ENCODE data around the gene SYCP2L.
A peak's percentile ranks its signal among the peaks of the same experiment; 100 is the strongest.
"Not testable (repeated sequence)": the region's sequence is repeated elsewhere in the genome, so short reads cannot be mapped to it uniquely, and the experiment has no call there.

Gene SYCP2L
- long read RNA-seq, donor 1, partial matches to known transcripts, result 0 of 1 reads
- long read RNA-seq, donor 1, other reads (novel, unspliced or antisense), result 0 of 1 reads
- long read RNA-seq, donor 2, result 0 reads
- long read RNA-seq, donor 3, result 0 reads
- long read RNA-seq, donor 4, result 0 reads
- long read RNA-seq, donor 5, result 0 reads
- long read RNA-seq, donor 6, result 0 reads
- long read RNA-seq, donor 7, result 0 reads
- long read RNA-seq, donor 8, result 0 reads

DNA sequence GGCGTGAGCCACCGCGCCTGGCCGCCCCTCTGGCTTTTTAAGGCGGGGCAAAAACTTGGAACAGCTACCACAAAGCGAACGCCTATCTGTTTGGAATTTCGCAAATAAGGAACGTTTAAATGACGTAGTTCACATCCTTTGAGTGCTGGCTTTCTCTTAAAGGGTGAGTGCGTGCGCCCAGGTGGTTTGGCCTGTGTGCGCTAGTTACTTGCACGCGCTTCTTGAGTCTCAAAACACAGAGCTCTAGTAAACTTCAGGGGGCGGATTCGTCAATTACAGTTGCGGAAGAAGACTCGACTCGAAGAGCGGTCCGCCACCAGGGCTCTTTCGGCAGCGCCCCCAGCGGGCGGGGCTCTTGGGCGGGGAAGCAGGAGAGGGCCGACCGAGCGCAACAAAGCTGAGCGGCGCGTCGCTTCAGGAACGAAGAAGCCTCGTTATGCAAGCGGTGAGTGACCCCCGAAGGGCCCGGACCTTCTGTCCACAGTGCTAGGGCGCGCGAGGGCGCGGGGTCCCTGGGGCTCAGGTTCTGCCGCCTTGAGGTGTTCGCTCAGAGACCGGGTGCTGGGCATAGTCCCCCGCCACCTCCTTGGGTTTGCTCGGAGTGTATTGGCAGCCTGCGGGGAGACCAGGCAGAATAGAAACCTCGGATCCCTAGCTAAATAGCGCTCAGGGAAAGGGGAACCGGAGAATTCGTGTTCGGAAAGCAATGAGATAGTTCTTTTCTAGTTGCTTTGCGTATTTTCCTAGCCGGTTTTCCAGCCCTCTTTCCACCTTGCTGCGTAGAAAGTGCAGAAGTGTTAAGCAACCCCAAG lies at the start of gene SYCP2L:
Gene SYCP2L, plus strand, starts transcription at position 362 of the 812 bp plus-strand sequence. Its CDS starts 75 bp downstream, at position 437.
- DNase-seq, result peak; percentile 88

DNA sequence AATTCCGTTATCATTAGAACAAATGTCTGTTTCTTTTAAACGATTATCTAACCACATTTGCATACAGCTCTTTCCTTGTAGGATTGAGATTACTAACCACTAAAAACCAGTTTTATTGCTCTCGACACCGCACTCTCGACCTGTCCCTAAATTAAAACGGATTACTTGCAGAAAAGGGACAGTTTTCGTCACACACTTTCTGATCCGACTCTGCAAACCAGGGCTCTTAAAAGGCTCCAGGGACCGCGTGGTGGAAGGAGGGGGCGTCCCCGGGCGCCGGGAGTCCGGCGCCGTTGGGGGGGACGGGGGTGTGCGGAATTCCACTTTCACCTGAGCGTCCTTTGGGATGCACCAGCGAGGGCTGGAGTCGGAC lies 49.2 kb upstream of the SYCP2L start:
- no peak for DNase-seq

DNA sequence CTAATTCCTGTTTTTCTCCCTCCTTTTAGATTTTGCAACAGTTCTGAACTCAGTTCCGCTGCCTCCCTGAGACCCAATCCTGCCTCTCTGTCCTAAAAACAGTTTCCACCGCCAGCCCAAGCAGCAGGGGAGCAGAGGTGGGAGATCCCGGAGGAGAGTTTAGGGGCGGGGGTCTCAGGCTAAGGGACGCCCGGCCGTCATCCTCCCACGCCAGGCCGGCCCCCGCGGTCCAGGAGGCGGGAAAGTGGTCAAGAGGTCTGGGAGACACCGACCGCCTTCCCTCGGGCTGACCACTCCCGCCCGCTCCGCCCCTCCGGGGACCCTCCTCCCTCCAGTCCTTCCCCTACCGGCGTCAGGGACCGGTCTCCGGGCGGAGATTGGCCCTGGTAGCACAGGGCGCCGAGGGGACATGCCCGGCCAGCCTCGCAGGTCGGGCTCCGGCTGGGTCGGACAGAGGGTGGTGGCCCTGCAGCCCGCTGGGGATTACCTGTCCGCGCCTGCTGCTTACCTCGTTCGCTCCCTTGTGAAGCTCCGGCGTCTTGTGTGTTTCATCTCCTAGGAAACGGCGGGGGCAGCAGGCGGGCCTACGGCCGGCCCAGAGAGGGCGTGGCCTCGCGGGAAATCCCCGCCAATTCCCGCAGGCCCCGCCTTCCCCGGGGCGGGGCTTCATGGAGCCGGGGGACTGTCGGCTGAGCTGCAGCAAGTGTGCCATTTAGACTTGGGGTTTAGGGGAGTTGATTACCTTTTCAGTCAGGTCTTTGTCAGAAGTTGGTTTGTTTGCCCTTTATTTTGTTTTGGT lies 48.7 kb upstream of the SYCP2L start, which contains the start of gene MAK:
Gene MAK, minus strand, starts transcription at position 545 of the 799 bp plus-strand sequence. CDS start 7,891 bp downstream, outside the sequence.
- DNase-seq, result peak; percentile 99

DNA sequence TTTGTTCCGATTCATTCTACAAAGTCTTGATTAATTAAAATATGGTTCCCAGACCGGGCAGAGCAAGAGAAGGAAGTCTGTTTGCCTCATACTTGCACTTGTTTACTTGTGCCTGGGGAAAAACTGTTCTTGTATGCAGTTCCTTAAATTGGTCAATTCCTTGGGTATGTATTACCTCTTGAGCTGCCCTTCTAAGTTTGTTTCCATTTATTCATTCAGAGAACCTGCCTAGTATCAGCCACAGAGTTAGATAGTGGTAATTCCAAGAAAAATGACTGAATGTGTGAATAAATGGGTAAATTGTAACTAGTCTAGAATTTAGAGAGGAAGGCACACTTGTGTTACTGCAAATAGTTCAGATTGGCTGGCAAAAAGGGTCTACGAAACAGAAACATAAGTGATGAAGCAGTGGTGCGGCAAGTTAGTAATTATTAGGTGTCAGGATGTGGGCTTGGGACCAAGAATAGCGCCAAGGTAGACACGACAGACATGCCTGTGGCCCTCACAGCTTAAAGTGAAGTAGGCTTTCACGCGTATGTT lies 48.0 kb upstream of the SYCP2L start:
- DNase-seq, result no peak

DNA sequence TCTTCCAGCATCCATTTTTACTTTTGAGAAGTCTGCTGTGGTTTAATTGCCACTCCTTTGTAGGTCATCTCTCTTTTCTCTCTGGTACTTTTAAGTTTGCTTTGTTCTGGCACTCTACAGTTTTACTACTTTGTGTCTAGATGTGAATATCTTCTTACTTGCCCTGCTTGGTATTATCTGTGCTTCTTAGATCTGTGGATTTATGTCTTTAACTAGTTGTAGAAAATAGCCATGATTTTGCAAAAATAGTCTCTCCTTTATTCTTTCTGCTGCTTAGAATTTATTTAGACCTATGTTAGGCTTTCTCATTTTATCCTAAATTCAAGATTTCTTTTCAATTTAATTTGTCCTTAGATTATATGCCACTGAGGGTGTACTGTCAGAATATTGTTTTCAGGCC lies 43.3 kb upstream of the SYCP2L start:
- no peak for DNase-seq

DNA sequence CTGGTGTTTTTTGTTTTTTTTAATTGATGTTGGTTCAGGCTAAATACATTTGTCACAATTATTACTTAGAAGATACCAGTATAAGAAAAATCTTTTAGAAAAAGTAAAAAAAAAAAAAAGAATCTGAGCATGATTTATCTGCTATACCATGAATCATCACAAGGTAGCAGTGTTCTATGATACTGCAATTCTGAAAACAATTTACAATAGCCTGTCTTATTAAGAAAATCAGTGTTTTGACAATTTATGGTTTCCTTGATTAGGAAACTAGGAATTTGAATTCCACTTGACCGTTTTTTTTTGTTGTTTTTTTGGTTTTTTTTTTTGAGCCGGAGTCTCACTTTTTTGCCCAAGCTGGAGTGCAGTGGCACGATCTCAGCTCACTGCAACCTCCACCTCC lies 39.2 kb upstream of the SYCP2L start:
- no peak for DNase-seq

DNA sequence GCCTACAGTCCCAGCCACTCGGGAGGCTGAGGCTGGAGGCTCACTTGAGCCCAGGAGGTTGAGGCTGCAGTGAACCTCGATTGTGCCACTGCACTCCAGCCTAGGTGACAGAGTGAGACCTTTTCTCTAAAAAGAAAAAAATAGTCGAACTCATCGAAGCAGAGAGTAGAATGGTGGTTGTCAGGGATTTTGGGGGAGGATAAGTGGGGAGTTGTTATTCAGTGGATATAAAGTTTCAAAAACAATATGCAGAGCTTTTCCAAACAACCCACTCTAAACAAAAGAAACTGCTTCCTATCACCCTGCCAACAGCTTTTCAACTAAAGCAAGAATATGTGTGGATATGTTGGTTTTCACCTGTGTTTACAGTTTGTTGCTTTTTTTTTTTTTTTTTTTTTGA lies 37.0 kb upstream of the SYCP2L start:
- DNase-seq, result peak; percentile 17

DNA sequence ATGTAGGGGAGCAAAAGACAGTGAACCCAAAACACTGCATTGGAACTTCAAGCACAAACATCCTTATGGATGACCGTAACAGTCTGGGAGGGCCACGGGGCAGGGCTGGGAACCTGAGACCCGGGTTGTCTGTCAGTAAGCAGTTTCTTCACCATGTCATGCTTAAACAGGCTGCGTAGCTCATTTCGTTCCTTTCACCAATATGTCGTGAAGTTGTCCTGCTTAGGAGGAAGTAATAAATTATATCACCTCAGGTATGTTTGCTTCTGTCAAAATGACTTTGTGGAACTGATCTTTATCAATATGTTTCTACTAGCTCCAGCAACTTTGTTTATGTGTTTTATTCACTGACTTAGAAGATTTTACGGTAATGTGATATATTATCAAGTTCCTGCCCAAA lies 36.1 kb upstream of the SYCP2L start:
- DNase-seq, result peak; percentile 11

DNA sequence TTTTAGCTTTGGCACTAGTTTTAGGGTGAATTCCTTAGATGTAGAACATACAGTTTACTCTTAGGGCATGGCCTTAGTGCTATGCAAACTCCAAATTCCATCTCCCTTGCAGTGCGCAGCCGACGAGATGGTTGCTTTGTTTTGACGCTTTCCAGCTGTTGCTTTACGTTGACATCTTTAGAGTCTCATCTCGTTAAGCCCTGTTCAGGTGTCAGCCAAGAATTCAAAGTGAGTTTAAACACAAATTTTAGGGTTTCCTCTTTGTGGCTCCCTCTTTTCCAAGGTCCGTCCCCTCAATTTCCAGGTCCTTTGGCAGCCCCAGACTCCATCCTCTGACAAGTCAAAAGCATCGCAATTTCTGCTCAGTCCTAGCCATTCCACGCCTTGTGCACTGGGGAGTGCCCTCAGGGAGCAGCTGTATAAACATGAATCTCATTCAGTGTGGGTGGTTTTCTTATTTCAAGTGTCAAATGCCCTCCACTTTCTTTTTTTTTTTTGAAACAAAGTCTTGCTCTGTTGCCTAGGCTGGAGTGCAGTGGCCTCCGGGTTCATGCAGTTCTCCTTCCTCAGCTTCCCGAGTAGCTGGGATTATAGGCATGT lies 34.4 kb upstream of the SYCP2L start:
- peak; percentile 55 for DNase-seq

DNA sequence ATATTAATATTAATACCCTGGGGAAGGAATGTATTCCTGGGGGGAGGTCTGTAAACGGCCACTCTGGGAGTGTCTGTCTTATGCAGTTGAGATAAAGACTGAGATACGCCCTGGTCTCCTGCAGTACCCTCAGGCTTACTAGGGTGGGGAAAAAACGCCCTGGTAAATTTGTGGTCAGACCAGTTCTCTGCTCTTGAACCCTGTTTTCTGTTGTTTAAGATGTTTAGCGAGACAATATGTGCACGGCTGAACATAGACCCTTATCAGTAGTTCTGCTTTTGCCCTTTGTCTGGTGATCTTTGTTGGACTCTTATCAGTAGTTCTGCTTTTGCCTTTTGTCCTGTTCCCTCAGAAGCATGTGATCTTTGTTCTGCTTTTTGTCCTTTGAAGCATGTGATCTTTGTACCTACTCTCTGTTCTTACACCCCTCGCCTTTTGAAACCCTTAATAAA lies 33.0 kb upstream of the SYCP2L start:
- DNase-seq, result not testable (repeated sequence)

DNA sequence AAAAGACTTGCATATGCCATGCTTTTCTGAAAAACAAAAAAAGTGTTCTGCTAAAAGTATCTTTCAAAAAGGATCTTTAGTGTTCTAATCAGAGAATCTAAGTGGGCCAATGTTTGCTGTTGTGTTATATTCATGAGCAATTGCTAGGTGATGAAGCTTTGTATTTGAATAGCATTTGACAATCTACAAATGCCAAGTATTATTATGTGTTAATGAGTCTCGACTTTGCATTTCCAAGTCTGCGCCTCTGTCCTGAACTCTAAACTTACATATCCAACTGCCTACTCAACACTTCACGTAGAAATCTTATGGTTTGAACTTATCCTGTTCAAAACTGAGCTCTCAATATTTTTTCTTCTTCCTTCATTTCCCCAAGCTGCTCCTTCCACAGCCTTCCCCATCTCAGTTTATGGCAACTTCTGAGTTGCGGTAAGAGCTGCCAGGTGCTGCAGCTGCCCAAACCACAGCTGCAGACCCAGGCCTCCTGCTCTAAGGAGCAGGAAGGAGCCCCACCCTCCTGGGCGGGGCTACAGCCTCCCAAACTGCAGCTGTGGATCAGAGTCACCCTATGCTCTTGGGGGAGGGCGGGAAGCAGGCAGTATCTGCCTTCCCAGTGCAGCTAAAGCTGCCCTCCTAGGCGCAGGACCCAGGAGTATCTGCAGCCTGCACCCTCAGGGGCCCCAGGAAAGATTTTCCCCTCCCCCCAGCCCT lies 31.8 kb upstream of the SYCP2L start:
- no peak for DNase-seq

DNA sequence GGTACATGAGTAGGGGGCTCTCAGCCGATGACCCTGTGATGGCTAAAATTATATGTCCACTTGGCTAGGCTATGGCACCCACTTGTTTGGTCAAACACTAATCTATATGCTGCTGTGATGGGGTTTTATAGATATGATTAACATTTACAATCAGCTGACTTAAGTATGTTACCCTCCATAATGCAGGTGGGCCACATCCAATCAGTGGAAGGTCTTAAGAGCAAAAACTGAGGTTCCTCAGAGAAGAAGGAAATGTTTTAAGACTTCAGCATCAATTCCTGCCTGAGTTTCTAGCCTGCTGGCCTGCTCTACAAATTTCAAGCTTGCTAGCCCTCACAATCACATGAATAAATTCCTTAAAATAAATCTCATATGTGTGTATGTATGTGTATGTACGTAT lies 29.6 kb upstream of the SYCP2L start:
- no peak for DNase-seq

DNA sequence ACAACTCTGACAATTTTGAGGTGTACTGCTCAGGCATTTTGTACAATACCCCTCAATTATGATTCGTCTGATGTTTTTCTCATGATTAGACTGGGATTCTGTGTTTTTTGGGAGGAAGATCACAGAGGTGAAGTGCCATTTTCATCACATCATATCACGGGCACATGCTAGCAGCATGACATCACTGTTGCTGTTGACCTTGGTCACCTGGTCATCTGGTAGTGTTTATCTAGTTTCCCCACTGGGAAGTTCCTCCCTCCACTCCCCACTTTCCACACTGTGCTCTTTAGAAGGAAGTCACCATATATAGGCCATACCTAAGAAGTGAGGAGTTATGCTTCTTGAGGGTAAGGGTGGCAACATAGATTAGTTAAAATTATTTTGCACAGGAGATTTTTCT lies 25.8 kb upstream of the SYCP2L start:
- DNase-seq, result no peak

DNA sequence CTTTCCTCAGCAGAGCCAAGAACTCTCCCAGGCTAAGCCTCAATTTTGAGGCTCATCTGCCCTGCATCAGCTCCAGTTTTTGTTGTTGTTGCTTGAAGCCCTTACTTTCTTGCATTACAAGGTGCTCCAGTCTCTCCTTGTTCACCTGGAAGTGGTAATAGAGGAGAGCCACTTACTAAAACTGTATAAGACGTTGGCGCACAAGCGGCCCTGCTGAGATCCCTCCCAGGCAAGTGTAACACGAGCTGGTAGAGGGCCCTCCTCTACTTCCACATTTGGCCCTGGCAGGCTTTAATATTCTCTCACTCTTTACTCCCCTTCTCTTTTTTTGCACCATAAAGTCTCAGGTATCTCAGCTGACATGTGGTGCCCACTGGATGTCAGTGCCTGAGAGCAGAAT lies 24.5 kb upstream of the SYCP2L start:
- DNase-seq, result peak; percentile 54

DNA sequence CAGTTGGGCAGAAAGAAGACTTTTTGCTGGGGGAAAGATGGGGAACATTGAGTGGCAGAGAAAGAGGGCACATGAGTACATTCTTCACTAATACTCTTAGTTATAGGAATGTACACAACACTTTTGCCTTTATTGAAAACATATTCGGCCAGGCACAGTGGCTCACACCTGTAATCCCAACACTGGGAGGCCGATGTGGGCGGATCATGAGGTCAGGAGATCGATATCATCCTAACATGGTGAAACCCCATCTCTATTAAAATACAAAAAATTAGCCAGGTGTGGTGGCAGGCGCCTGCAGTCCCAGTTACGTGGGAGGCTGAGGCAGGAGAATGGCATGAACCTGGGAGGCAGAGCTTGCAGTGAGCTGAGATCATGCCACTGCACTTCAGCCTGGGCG lies 23.8 kb upstream of the SYCP2L start:
- DNase-seq, result not testable (repeated sequence)

DNA sequence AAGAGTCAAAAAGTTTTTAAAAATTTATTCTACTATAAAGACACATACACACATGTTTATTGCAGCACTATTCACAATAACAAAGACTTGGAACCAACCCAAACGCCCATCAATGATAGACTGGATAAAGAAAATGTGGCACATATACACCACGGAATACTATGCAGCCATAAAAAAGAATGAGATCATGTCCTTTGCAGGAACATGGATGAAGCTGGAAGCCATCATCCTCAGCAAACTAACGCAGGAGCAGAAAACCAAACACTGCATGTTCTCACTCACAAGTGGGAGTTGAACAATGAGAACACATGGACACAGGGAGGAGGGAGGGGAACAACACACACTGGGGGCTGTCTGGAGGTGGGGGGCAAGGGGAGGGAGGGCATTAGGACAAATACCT lies 20.1 kb upstream of the SYCP2L start:
- DNase-seq, result not testable (repeated sequence)

DNA sequence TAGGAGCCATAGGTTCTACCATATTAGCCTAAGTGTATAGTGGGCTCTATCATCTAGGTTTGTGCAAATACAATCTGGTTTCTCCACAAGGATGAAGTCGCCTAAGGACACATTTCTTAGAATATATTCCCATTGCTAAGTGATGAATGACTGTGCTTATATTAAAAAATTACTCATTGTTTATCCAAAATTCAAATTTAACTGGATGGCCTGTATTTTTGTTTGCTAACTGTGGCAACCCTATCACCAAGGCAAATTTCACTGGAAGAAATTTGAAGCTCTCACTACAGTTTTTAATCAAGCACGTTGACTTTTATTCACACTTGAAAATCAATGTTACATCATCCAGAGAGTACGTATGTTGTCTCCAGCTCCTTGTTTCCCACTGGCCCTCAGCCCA lies 18.9 kb upstream of the SYCP2L start:
- DNase-seq, result no peak

DNA sequence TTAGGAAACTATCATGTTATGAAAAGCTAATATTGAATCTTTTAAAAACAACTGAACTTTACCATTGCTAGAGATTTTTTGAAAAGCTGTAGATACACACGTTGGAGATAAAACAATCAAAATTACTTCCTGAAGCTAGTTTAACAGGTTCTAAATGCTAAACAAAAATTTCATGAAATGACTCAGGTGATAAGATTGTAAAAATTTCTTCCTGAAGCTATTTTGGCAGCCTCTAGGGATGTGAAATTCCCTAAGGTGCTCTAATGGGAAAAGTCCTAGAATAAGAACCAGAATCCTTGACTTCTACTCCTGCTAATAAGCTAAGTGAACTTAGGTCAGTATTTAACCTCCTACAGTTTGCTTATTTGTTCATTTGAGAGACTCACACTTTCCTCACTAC lies 13.5 kb upstream of the SYCP2L start:
- DNase-seq, result no peak

DNA sequence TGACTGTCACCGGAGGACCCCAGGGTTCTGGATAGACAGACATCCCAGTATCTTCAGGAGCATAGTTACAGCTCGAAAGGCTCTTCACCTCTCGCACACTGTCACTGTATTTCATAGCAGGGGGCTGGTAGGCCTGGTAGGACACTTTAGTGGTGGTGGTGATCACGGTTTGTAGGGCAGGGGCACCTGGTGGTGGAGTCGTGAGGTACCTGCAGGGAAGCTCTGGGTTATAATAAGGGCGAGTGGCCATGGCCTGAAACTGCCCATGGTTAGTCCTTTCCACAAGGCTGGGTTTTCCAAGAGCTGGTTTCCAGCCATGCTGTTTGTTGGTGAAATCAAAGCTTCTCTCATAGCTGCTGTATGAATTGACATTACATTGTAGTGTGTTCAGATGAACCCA lies 12.6 kb upstream of the SYCP2L start:
- DNase-seq, result no peak

DNA sequence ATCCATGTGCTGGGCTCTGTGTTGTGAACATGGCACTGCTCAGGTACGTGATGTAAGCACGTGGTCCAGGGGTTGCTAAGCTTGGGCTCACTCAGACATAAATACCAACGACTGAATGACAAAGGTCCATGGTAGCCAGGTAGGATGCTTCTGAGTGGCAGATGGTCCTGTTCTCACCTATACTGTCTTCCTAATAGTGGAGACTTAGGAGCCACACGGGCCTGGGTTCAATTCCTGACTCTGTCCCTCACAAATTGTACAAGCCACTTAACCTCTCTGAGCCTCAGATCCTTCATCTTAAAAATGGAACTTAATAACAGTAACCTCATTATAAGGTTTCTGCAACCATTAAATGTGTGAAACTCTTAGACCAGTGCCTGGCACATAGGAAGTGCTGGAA lies 11.8 kb upstream of the SYCP2L start:
- DNase-seq, result no peak

DNA sequence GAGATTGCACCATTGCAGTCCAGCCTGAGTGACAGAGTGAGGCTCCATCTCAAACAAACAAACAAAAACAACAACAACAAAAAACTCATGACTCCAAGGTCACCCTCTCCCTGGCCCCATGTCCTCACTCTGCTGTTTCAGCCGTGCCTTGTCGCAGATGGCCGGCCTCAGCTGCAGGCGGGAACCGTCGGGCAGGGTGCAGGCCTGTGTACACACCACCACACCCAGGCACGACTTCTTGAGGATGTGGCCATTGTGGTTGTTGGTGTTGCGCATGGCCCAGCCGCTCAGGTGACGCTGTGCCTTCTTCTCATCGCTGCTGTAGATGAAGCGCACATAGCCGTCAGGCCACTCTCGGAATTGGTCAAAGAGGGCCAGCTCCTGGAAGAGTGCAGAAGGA lies 9.8 kb upstream of the SYCP2L start:
- DNase-seq, result no peak

DNA sequence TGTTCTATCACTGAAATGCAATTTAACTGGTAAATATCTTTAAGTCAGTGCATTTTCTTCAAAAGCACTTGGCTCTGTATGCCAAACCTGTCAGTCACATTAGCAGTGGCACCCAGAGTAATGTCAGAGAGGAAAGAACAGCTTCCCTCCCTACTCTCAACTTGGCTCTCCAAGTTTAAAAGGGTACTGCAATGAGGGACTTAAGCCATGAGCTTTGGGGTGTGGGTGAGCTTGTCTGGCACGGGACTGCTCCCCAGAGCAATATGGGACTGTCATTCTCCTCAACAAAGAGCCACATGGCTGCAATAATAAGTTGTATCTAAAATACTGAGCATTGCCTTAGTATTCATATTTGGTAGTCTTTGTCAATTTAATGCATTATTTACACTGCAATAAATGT lies 9.0 kb upstream of the SYCP2L start:
- no peak for DNase-seq

All from right kidney (tissue), 9 donors.